Smooth muscle cell (in vitro differentiated cells): Measurements from ENCODE around the gene RAB31. TPM values are rescaled to one million over a fixed set of nuclear protein-coding genes. Genes with fewer than 3 reads are reported as not detected.

ENCODE experiments used
- DNase-seq: peaks from one replicate; lab custom pipeline; 2025; ENCODE audit not compliant: unreplicated experiment; lab: John Stamatoyannopoulos, UW
- H2AFZ ChIP-seq: fragments of 200-600 bp; sonication (generic); 2 replicates; pipeline ENCODE4 v1.6.0; 2016; ENCODE audit warnings: antibody characterized with exemption, low read depth, mild to moderate bottlenecking
- H3F3A ChIP-seq: fragments of 200-600 bp; sonication (generic); 2 replicates; pipeline ENCODE4 v1.6.0; 2017; ENCODE audit warnings: antibody characterized with exemption, low read depth
- H3K27ac ChIP-seq: fragments of 200-600 bp; sonication (generic); 2 replicates; pipeline ENCODE4 v1.5.1; 2016; ENCODE audit warnings: low read depth, mild to moderate bottlenecking
- H3K27me3 ChIP-seq: fragments of 200-600 bp; sonication (generic); 2 replicates; pipeline ENCODE4 v1.6.1; 2016; ENCODE audit warnings: low read depth, mild to moderate bottlenecking
- H3K36me3 ChIP-seq: fragments of 200-600 bp; sonication (generic); 2 replicates; pipeline ENCODE4 v1.5.1; 2016; ENCODE audit warnings: low read depth
- H3K4me1 ChIP-seq: fragments of 200-600 bp; sonication (generic); 2 replicates; pipeline ENCODE4 v1.5.1; 2016; ENCODE audit warnings: low read depth
- H3K4me2 ChIP-seq: fragments of 200-600 bp; sonication (generic); 2 replicates; pipeline ENCODE4 v1.6.0; 2016; ENCODE audit warnings: mild to moderate bottlenecking
- H3K4me3 ChIP-seq: fragments of 200-600 bp; sonication (generic); 2 replicates; pipeline ENCODE4 v1.5.1; 2016; ENCODE audit warnings: mild to moderate bottlenecking
- H3K79me2 ChIP-seq: fragments of 200-600 bp; sonication (generic); 2 replicates; pipeline ENCODE4 v1.6.0; 2016; ENCODE audit warnings: low read depth, mild to moderate bottlenecking
- H3K9ac ChIP-seq: fragments of 200-600 bp; sonication (generic); 2 replicates; pipeline ENCODE4 v1.6.0; 2016; ENCODE audit warnings: low read depth
- H3K9me3 ChIP-seq: fragments of 200-600 bp; sonication (generic); replicated peaks from 2 replicates; pipeline ENCODE4 v1.5.1; 2016; ENCODE audit warnings: low read depth
- H4K20me1 ChIP-seq: fragments of 200-600 bp; sonication (generic); 2 replicates; pipeline ENCODE4 v1.6.0; 2016; ENCODE audit warnings: low read depth
- WGBS: methylation state at CpG from one replicate; pipeline ENCODE4 v1.1.7; 2016; ENCODE audit warnings: low lambda C conversion rate; 5-methylcytosine and 5-hydroxymethylcytosine counted together
- polyA plus RNA-seq: library from polyadenylated mRNA; unstranded; fragments of >200 nt; fragmentation: Nextera tagmentation; extraction: Ambion mirVana; gene quantifications from 2 replicates; pipeline ENCODE4 v1.2.1, GENCODE V29; 2016
- total RNA-seq: library from RNA; depleted of rRNA; stranded (reverse); fragments of >200 nt; gene quantifications from 2 replicates; pipeline ENCODE4 v1.2.3, GENCODE V29; 2014
- TF ChIP-seq, protein P1 (sequence below): fragments of 200-600 bp; sonication (generic); IDR thresholded peaks from 2 replicates; pipeline ENCODE4 v1.5.1; 2017; ENCODE audit warnings: borderline replicate concordance, mild to moderate bottlenecking, antibody characterized with exemption; ENCODE audit not compliant: insufficient read depth, poor library complexity, severe bottlenecking

Gene RAB31
- total and polyA plus RNA-seq, 2 experiments from 2014 or later, result 116 to 414 TPM

DNA sequence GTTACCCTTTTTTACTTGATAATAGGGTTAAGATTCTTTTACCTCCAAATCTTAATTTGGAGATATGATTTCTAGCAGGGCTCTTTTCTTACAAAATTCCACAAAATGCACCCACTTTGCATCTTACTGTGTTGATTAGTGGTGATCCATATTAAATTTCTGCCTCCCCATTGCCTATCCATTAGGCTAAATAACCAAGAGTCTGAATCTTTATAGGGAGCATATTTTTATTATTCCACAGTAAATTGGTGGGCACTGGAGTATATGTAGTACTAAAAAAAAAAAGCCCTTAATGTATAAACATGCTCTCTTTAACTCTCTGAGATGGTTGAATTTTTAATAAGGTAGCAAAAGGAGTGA is 169.5 kb downstream of the RAB31 start:
- peaks cover 3% of the 10 kb centered on the region for H3K79me2 ChIP-seq
- TF ChIP-seq, protein P1, sequence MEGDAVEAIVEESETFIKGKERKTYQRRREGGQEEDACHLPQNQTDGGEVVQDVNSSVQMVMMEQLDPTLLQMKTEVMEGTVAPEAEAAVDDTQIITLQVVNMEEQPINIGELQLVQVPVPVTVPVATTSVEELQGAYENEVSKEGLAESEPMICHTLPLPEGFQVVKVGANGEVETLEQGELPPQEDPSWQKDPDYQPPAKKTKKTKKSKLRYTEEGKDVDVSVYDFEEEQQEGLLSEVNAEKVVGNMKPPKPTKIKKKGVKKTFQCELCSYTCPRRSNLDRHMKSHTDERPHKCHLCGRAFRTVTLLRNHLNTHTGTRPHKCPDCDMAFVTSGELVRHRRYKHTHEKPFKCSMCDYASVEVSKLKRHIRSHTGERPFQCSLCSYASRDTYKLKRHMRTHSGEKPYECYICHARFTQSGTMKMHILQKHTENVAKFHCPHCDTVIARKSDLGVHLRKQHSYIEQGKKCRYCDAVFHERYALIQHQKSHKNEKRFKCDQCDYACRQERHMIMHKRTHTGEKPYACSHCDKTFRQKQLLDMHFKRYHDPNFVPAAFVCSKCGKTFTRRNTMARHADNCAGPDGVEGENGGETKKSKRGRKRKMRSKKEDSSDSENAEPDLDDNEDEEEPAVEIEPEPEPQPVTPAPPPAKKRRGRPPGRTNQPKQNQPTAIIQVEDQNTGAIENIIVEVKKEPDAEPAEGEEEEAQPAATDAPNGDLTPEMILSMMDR, result no peak
- peaks cover 17% of the 10 kb centered on the region for H3K4me1 ChIP-seq
- peaks cover 12% of the 10 kb centered on the region for H3F3A ChIP-seq
- peak overlapping the region; percentile 71 for H3K9ac ChIP-seq
- H3K27ac ChIP-seq, result peak overlapping the region; percentile 86
- no peak for DNase-seq
- peak overlapping the region; percentile 84 for H3K4me2 ChIP-seq
- no peaks in the 10 kb centered on the region for H3K9me3 ChIP-seq
- no peaks in the 10 kb centered on the region for H3K36me3 ChIP-seq
- H3K27me3 ChIP-seq, result no peaks in the 10 kb centered on the region
- peak overlapping the region; percentile 36 for H3K4me3 ChIP-seq
- no peak overlapping the region for H2AFZ ChIP-seq
- no peaks in the 10 kb centered on the region for H4K20me1 ChIP-seq

DNA sequence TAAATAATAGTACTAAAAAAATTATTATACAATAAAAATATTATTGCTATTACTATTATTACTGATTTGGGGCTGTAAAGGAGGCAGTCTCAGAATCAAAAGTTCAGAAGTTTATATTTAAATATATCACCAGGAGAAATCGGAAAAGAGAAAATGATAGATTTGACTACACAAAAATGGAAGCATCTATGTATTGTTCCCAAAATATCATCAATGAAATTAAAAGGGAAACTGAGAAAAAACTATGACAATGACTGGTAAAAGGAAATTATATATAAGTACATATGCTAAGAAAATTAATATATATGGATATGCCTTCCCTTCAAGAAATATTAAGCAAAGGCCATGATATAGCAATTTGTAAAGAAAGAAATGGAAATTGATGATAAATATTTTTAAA is 170.0 kb downstream of the RAB31 start:
- Histone ChIP-seq H3K9ac (no peak overlapping the region), H3K27ac (peak overlapping the region; percentile 86), H3K4me1 (peaks cover 17% of the 10 kb centered on the region), H3K9me3 (no peaks in the 10 kb centered on the region), H3K4me3 (peak overlapping the region; percentile 36), H2AFZ (no peak overlapping the region), H3F3A (peaks cover 12% of the 10 kb centered on the region), H3K79me2 (peaks cover 3% of the 10 kb centered on the region), H4K20me1 (no peaks in the 10 kb centered on the region), H3K4me2 (peak overlapping the region; percentile 84), H3K27me3 (no peaks in the 10 kb centered on the region), H3K36me3 (no peaks in the 10 kb centered on the region)
- DNase-seq, result no peak
- WGBS, result 98% methylated on average over 1 of the region's 1 CpG
- TF ChIP-seq, protein P1, result no peak

DNA sequence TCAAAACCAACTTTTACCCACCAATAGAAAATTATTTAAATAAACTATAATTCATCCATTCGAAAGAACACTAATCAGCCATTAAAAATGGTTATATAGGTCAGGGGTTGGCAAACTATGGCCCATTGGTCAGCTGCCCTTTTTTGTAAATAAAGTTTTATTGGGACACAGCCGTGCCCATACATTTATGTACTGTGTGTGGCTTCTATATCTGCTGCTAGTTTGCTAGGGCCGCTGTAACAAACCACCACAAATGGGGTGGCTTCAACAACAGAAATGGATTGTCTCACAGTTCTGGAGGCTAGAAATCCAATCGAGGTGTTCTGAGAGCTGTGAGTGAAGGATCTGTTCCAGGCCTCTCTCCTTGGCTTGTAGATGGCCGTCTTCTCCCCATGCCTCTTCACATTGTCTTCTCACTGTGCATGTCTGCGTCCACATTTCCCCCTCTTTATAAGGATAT is 170.7 kb downstream of the RAB31 start:
- Histone ChIP-seq H3K27me3 (no peaks in the 10 kb centered on the region), H2AFZ (no peak overlapping the region), H3K9ac (no peak overlapping the region), H3K27ac (no peak overlapping the region), H4K20me1 (no peaks in the 10 kb centered on the region), H3K4me3 (no peak overlapping the region), H3K4me1 (peaks cover 17% of the 10 kb centered on the region), H3K9me3 (no peaks in the 10 kb centered on the region), H3K36me3 (no peaks in the 10 kb centered on the region), H3K4me2 (no peak overlapping the region), H3F3A (peaks cover 12% of the 10 kb centered on the region), H3K79me2 (peaks cover 3% of the 10 kb centered on the region)
- DNase-seq, result no peak
- TF ChIP-seq, protein P1, result no peak
- whole genome bisulfite sequencing, result 92% methylated on average over 6 of the region's 6 CpGs

DNA sequence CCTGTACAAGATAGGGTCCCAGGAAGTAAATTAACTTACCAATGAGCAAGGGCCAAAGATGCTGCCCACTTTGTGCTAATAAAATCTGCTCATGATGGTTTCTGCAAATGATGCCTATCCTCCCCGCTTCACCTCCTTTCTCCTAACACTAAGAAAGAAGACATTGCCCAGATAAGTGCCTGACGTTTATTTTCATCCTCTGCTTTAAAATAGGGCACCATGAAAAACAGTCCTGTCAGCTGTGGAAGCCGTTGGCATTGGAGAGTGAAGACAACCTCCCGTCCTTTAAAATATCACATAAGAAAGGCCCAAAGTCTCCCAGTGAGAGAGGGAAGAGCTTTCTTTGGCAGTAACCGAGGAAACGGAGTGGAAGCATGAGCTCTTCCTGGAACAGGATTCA is 176.0 kb downstream of the RAB31 start:
- no peak for DNase-seq
- Histone ChIP-seq H4K20me1 (no peaks in the 10 kb centered on the region), H3K36me3 (no peaks in the 10 kb centered on the region), H3K4me1 (no peaks in the 10 kb centered on the region), H2AFZ (no peak overlapping the region), H3F3A (no peaks in the 10 kb centered on the region), H3K4me2 (no peak overlapping the region), H3K9me3 (no peaks in the 10 kb centered on the region), H3K79me2 (no peaks in the 10 kb centered on the region), H3K9ac (no peak overlapping the region), H3K27me3 (no peaks in the 10 kb centered on the region), H3K4me3 (no peak overlapping the region), H3K27ac (no peak overlapping the region)
- WGBS, result 85% methylated on average over 6 of the region's 6 CpGs
- TF ChIP-seq, protein P1, result no peak
